Stimulated activated naive B cell treated with anti-CD40 and anti-IgM and Interleukin-4, amounts not matched to agents 10 μg/mL and 1 μg/mL and 100 μg/mL, for 72 hours (primary cell): ENCODE data around the gene CSMD2.

Source experiments
- ATAC-seq, 2 donors: fragments of 150-1000 bp; cut with Tn5 transposase; replicated peaks; 2 replicates each; pipeline ENCODE4 v1.10.0; 2021; ENCODE audit warnings: moderate library complexity in 1 of 2
- DNase-seq: peaks from one replicate; pipeline ENCODE4 v3.0.0; 2021
- H3K27ac Mint-ChIP-seq: one replicate; pipeline ENCODE4 v1.8.0; 2022; ENCODE audit warnings: mild to moderate bottlenecking, mixed read lengths
- H3K27me3 Mint-ChIP-seq, 2 donors: one replicate each; pipeline ENCODE4 v1.8.0; 2022; ENCODE audit warnings: mixed read lengths in 2 of 2
- H3K36me3 Mint-ChIP-seq, 2 donors: one replicate each; pipeline ENCODE4 v1.8.0; 2022; ENCODE audit warnings: mixed read lengths in 2 of 2, mild to moderate bottlenecking in 1 of 2
- H3K4me1 Mint-ChIP-seq, 2 donors: one replicate each; pipeline ENCODE4 v1.8.0; 2022; ENCODE audit warnings: mixed read lengths in 2 of 2, mild to moderate bottlenecking in 1 of 2
- H3K4me3 Mint-ChIP-seq, 2 donors: one replicate each; pipeline ENCODE4 v1.8.0; 2022; ENCODE audit warnings: mild to moderate bottlenecking in 2 of 2, mixed read lengths in 2 of 2, moderate library complexity in 1 of 2
- H3K9me3 Mint-ChIP-seq, 2 donors: one replicate each; pipeline ENCODE4 v1.8.0; 2022; ENCODE audit warnings: mixed read lengths in 2 of 2, mild to moderate bottlenecking in 1 of 2

Gene CSMD2

GRCh38 chr1:33972676-33973395 lies 192.2 kb downstream of the CSMD2 start:
- H3K36me3 Mint-ChIP-seq: no peaks in the 10 kb centered on the region
- no peak overlapping the region for H3K4me3 Mint-ChIP-seq
- H3K27ac Mint-ChIP-seq: no peak overlapping the region
- no peaks in the 10 kb centered on the region for H3K4me1 Mint-ChIP-seq
- DNase-seq (no peak), ATAC-seq (no peak)
- H3K27me3 Mint-ChIP-seq: peaks cover 4 to 9% of the 10 kb centered on the region in 2 donors
- H3K9me3 Mint-ChIP-seq: no peaks in the 10 kb centered on the region

DNA sequence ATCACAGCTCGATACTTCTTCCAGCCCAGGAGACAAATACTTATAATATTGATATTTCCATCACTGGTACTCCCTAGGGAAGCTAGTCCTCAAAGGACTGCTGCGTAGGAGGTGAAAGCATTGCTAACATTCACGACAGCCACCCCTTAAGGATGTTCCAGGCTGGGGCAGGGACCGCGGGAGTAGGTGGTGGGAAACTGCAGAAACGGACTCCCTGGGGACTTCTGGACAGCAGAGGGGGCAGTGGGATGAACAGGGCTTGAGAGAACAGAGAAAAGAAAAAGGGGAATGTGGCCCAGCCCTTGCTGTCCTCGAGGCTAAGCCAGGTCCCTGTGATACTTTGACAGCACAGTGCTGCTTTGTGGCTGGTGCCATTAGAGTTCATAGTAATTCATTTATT lies 193.1 kb downstream of the CSMD2 start:
- H3K4me1 Mint-ChIP-seq: no peaks in the 10 kb centered on the region
- no peak overlapping the region for H3K4me3 Mint-ChIP-seq
- no peaks in the 10 kb centered on the region for H3K36me3 Mint-ChIP-seq
- H3K27ac Mint-ChIP-seq: no peak overlapping the region
- H3K9me3 Mint-ChIP-seq: no peaks in the 10 kb centered on the region
- DNase-seq (no peak), ATAC-seq (no peak)
- peaks cover 9% of the 10 kb centered on the region in 2 donors for H3K27me3 Mint-ChIP-seq

GRCh38 chr1:33971018-33971710 lies 193.9 kb downstream of the CSMD2 start:
- no peaks in the 10 kb centered on the region for H3K9me3 Mint-ChIP-seq
- H3K27ac Mint-ChIP-seq: no peak overlapping the region
- H3K27me3 Mint-ChIP-seq: peaks cover 5 to 9% of the 10 kb centered on the region in 2 donors
- ATAC-seq (no peak), DNase-seq (no peak)
- H3K4me3 Mint-ChIP-seq: no peak overlapping the region
- H3K4me1 Mint-ChIP-seq: no peaks in the 10 kb centered on the region
- H3K36me3 Mint-ChIP-seq: no peaks in the 10 kb centered on the region

GRCh38 chr1:33970148-33970825 lies 194.7 kb downstream of the CSMD2 start:
- Mint-ChIP-seq H3K27me3 (peaks cover 6 to 9% of the 10 kb centered on the region in 2 donors), H3K36me3 (no peaks in the 10 kb centered on the region), H3K27ac (no peak overlapping the region), H3K4me3 (no peak overlapping the region), H3K9me3 (no peaks in the 10 kb centered on the region), H3K4me1 (no peaks in the 10 kb centered on the region)
- DNase-seq (no peak), ATAC-seq (no peak)

DNA sequence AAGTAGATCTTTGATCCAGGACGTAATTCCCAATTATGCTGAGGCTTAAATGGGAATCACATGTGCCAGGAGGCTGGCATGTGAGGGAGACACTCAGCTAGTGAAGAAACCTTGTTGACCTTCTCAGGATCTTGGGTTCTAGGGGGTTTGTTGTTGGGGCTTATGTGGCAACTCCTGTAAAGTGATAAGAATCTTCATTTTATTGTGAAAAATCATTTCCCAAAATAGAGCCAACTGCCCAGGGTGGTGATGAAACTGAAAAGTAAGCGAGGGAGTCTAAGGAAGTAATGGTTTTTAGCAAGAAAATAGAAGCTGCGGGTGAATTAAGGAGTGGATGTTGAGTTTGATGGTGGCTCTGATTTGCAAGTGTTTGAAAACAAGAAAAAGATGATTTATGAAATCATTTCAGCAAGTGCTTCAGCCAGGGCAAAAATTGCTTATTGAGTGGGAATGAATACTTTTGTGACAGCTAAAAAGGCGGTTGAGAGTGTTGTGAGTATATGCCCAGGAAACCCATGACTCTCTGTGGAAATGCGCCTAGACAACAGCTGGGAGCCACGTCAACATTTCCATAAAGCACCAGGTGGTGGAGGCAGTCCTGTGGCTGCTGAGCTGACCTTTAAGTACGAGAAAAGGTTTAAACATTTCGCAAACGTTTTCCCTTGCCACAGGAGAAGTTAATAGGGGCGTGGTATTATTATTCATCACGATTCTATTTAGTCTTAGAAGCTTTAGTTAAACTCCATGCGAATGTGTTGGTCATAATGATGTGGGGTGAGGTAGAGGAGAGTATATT lies 198.5 kb downstream of the CSMD2 start:
- Mint-ChIP-seq H3K4me3 (no peak overlapping the region), H3K9me3 (no peaks in the 10 kb centered on the region), H3K27ac (no peak overlapping the region), H3K27me3 (peaks cover 9% of the 10 kb centered on the region in 2 donors), H3K4me1 (no peaks in the 10 kb centered on the region), H3K36me3 (no peaks in the 10 kb centered on the region)
- no peak for DNase-seq
- no peak for ATAC-seq

- no peak for DNase-seq
- Mint-ChIP-seq H3K27me3 (peaks cover 5 to 9% of the 10 kb centered on the region in 2 donors), H3K4me1 (no peaks in the 10 kb centered on the region), H3K27ac (no peak overlapping the region), H3K9me3 (no peaks in the 10 kb centered on the region), H3K4me3 (no peak overlapping the region), H3K36me3 (no peaks in the 10 kb centered on the region)
- ATAC-seq: no peak
Observed at GRCh38 chr1:33965086-33965485, 199.9 kb downstream of the CSMD2 start.

DNA sequence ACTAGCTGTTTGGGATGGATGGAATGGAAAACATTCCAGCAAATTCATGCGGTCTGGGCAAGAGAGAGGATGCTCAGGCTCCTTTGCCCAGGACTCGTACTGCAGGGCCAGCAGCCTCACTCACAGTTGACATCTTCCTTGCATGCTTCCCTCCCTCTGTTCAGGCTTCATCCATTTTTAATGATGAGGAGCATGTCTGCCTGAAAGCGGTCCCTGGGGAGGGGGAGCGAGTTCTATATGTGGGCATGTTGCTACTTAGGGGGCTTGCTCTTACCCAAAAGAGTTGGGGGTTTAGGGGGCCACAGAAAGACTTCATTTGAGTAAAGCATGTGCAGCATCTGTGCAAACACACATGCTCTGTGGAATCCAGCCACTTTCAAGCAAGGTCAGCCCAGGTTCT lies 203.0 kb downstream of the CSMD2 start:
- H3K36me3 Mint-ChIP-seq: no peaks in the 10 kb centered on the region
- peaks cover 4 to 12% of the 10 kb centered on the region in 2 donors for H3K27me3 Mint-ChIP-seq
- H3K4me3 Mint-ChIP-seq: no peak overlapping the region
- ATAC-seq (no peak), DNase-seq (no peak)
- no peaks in the 10 kb centered on the region for H3K4me1 Mint-ChIP-seq
- no peaks in the 10 kb centered on the region for H3K9me3 Mint-ChIP-seq
- no peak overlapping the region for H3K27ac Mint-ChIP-seq

DNA sequence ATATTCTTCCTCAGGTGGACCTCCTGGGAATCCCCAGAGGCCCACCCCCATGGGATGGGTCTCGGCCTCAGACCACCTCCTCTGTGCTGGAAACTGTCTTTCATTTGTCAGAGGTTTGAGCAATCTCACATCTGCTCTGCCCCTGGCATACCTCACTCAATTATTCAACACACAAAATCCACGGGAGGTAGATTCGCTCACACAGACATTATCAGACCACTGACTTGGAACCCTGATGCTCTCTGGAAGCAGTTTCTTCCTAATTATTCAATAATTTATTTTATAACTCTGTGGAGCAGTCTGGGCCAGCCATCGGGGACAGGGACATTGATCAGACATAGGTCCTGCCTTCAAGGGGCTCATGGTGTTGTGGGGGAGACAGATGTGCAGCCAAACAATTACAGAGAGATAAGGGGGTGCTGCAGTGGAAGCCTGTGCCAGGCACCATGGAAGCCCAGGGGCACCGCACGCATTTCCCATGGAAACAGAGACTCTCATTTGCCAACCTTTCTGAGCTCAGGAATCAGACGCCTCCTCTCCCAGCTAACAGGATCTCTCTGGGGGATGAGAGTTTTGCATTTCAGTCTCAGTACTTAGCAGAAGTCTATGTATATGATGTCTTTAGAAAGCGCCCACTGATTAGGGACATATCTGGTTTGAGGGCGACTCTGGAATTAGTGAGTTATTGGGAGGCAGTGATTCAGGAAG lies 204.7 kb downstream of the CSMD2 start:
- peaks cover 3 to 7% of the 10 kb centered on the region in 2 donors for H3K27me3 Mint-ChIP-seq
- ATAC-seq: no peak
- no peak overlapping the region for H3K4me3 Mint-ChIP-seq
- H3K9me3 Mint-ChIP-seq: no peaks in the 10 kb centered on the region
- H3K27ac Mint-ChIP-seq: no peak overlapping the region
- no peaks in the 10 kb centered on the region for H3K36me3 Mint-ChIP-seq
- no peak for DNase-seq
- no peaks in the 10 kb centered on the region for H3K4me1 Mint-ChIP-seq

- Mint-ChIP-seq H3K36me3 (no peaks in the 10 kb centered on the region), H3K27ac (no peak overlapping the region), H3K27me3 (peaks cover 0 to 7% of the 10 kb centered on the region in 2 donors), H3K9me3 (no peaks in the 10 kb centered on the region), H3K4me3 (no peak overlapping the region), H3K4me1 (no peaks in the 10 kb centered on the region)
- DNase-seq (no peak), ATAC-seq (no peak)
Observed at GRCh38 chr1:33957854-33958253, 207.2 kb downstream of the CSMD2 start.

DNA sequence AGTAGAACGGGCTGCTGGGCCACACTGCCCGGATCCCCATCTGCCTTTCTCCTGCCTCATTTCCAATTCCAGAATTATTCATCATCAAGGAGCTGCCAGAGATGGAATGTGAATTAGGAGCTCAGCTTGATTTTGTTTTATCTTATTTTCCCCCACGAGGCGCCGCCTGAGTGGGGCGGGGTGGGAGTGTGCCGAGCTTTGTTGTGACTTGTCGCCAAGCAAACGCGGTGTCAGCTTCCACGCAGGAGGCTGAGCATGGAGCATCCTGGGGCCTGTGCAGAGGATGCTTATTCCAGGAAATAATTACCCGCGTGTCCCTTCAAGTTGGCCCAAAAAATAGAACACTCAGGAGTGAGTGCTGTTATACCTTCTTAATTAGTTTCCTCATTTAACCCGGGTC lies 209.9 kb downstream of the CSMD2 start:
- H3K27ac Mint-ChIP-seq: no peak overlapping the region
- peaks cover 0 to 7% of the 10 kb centered on the region in 2 donors for H3K27me3 Mint-ChIP-seq
- no peaks in the 10 kb centered on the region for H3K9me3 Mint-ChIP-seq
- no peak for ATAC-seq
- no peak overlapping the region for H3K4me3 Mint-ChIP-seq
- H3K36me3 Mint-ChIP-seq: no peaks in the 10 kb centered on the region
- no peaks in the 10 kb centered on the region for H3K4me1 Mint-ChIP-seq
- no peak for DNase-seq

- ATAC-seq (no peak), DNase-seq (no peak)
- Mint-ChIP-seq H3K36me3 (no peaks in the 10 kb centered on the region), H3K27me3 (no peaks in the 10 kb centered on the region), H3K27ac (no peak overlapping the region), H3K9me3 (no peaks in the 10 kb centered on the region), H3K4me1 (no peaks in the 10 kb centered on the region), H3K4me3 (no peak overlapping the region)
Observed at GRCh38 chr1:33949570-33949969, 215.5 kb downstream of the CSMD2 start.

DNA sequence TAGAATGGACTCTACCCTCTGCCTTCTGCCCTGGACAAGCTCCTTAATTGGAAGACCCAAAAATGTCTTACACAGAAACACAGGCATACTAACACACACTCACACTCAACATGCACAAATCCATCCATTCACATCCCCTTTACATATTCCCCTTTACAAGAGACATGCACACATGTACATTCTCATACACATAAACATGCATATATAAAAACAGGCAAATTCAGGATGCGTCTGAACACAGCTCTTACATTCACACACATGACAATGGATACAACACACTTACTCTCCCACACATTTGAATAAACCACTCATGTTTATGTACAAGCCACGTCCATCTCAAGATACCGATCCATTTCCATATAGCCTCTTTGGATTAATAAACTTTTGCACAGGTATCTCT lies 216.7 kb downstream of the CSMD2 start:
- DNase-seq (no peak), ATAC-seq (no peak)
- no peaks in the 10 kb centered on the region for H3K36me3 Mint-ChIP-seq
- H3K9me3 Mint-ChIP-seq: no peaks in the 10 kb centered on the region
- H3K27me3 Mint-ChIP-seq: no peaks in the 10 kb centered on the region
- H3K4me3 Mint-ChIP-seq: no peak overlapping the region
- H3K4me1 Mint-ChIP-seq: no peaks in the 10 kb centered on the region
- H3K27ac Mint-ChIP-seq: no peak overlapping the region

DNA sequence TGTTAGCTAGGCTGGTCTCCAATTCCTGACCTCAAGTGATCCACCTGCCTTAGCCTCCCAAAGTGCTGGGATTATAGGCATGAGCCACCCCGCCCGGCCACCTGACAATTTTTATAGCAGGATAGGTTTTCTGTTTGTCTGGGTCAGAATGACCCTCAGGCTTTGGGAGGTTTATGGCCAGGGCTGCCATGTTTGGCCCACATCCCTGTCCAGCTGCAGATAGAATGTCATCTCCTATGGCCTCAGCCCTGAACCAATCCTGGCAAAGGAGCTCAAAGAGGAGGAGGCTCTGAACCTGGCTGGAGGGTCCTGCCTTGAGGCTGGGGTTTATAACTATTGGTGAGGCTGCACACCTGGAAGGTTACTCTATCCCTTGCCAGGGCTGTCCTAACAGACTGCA lies 218.2 kb downstream of the CSMD2 start:
- ATAC-seq: no peak
- no peaks in the 10 kb centered on the region for H3K9me3 Mint-ChIP-seq
- no peak for DNase-seq

DNA sequence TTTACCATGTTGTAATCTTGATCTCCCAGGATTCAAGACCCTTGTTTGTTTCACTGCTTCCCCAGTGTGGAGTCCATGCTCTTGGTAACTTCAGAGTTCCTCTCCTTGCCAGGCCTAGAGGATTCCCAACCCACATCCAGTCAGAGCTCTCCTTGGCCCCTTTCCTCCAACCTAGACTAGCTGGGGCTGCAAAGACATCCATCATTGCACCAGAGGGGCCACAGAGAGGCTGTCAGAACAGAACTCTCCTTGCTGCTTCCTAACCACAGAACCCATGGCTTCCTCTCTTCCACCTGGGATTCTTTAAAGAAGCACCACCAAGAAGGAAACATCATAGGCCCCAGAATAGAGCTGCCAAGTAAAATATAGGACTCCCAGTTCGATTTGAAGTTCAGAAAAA lies 220.2 kb downstream of the CSMD2 start:
- DNase-seq (no peak), ATAC-seq (no peak)
- Mint-ChIP-seq H3K4me3 (no peak overlapping the region), H3K27me3 (no peaks in the 10 kb centered on the region), H3K9me3 (no peaks in the 10 kb centered on the region), H3K4me1 (no peaks in the 10 kb centered on the region), H3K27ac (no peak overlapping the region), H3K36me3 (no peaks in the 10 kb centered on the region)

More for the DNA sequence above, 218.2 kb downstream of the CSMD2 start:
- Mint-ChIP-seq H3K27me3 (no peaks in the 10 kb centered on the region), H3K4me1 (no peaks in the 10 kb centered on the region), H3K27ac (no peak overlapping the region), H3K36me3 (no peaks in the 10 kb centered on the region), H3K4me3 (no peak overlapping the region)
